Ammon's horn (tissue), 1 donor: Measurements from ENCODE around the gene AQP2.

Experiments used
- DNase-seq: peaks from one replicate; pipeline ENCODE4 v3.0.0-alpha.2; 2016; ENCODE audit warnings: low spot score

The AQP2 gene

GRCh38 chr12:49956663-49957569, 6.4 kb downstream of the AQP2 start:
- DNase-seq = no peak

- DNase-seq = no peak
Measured at GRCh38 chr12:49957570-49957967, 7.0 kb downstream of the AQP2 start.

- no peak for DNase-seq
Measured at GRCh38 chr12:49959685-49960473, 9.3 kb downstream of the AQP2 start.

DNA sequence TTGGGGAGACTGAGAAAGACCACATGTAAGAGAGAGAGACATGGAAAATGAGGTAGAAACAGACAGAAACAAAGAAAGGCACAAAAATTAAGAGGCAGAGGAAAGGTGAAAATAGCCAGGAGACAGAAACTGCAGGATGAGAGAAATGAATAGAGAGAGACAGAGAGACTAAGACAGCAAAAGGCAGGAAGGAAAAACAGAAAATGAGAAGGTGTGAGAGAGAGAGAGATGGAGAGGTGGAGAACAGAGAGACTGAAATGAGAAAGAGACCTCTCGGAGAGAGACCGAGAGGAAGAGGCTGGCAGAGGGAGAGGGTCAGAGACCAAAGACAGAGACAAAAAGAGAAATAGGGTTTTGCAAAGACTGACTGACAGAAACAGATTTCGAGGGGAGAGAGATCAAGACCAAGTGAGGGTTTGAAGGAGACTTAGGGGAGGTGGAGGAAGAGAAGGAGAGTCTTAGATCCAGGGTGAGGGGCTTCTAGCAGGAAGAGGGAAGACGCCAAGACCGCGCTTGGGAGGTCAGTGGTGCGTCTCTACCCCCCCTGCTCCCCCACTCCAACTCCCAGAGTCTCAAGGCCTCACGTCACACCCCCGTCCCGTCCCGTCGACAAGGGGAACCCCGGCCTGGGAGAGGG, 10.1 kb downstream of the AQP2 start:
- no peak for DNase-seq

DNA sequence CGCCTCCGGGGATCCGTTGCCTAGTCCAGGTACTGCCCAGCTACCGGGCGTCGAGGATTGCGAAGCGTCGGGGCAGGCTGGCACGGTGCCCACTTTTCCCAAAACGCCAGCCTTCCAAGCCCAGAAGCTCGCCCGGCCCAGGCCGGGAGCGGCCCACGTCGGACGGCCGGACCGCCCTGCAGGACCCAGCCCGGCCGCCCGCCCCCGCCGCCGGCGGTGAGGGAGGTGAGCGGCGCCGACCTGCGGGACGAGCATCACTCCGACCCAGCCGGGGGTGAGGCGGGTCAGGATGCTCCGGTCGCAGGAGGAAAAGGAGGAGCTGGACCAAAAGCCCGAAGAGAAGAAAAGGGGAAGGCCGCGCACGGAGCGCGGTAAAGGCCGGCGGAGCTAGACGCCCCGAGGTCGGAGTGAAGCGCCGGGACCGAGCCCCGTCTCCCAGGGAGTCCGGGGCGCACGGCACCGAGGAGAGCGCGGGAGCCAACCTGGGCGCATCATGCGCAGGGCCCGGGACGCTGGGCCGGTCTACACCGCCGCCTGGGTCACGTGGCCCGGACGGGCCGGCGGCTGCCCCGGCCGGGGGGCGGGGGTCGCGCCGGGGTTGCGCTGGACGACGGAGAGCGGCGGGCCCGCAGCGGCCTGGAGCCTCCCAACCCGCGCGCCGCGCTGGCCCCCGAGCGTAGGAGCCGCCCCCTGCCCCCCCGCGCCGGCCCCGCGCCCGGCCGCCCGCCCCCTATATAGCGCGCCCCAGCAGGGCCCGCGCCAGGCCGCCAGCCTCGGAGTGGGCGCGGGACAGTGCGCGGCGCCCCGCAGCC, 10.8 kb downstream of the AQP2 start, which contains the start of gene AQP5:
AQP5 (plus strand) TSS at position 762 of the 812 bp plus-strand sequence. CDS start 146 bp downstream, outside the sequence.
- no peak for DNase-seq

DNA sequence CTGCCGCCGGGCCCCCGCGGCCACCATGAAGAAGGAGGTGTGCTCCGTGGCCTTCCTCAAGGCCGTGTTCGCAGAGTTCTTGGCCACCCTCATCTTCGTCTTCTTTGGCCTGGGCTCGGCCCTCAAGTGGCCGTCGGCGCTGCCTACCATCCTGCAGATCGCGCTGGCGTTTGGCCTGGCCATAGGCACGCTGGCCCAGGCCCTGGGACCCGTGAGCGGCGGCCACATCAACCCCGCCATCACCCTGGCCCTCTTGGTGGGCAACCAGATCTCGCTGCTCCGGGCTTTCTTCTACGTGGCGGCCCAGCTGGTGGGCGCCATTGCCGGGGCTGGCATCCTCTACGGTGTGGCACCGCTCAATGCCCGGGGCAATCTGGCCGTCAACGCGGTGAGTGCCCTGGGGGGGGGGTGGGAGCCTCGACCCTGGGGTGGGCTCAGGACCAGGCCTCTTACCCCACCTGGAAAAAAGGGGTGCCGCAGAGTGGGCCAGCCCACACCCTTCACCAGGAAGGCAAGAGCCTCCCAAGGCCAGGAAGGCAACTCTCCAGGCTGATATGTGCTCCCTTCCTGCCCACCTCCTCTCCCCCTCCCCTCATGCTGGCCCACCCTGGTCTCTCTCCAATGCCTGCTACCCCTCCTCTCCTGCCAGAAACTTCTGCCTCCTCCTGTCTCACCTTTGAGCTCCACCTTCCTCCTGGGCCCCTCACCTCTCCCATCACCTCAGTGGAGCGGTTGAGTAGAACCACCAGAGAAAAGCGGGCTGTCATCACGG, 11.6 kb downstream of the AQP2 start:
- no peak for DNase-seq

DNA sequence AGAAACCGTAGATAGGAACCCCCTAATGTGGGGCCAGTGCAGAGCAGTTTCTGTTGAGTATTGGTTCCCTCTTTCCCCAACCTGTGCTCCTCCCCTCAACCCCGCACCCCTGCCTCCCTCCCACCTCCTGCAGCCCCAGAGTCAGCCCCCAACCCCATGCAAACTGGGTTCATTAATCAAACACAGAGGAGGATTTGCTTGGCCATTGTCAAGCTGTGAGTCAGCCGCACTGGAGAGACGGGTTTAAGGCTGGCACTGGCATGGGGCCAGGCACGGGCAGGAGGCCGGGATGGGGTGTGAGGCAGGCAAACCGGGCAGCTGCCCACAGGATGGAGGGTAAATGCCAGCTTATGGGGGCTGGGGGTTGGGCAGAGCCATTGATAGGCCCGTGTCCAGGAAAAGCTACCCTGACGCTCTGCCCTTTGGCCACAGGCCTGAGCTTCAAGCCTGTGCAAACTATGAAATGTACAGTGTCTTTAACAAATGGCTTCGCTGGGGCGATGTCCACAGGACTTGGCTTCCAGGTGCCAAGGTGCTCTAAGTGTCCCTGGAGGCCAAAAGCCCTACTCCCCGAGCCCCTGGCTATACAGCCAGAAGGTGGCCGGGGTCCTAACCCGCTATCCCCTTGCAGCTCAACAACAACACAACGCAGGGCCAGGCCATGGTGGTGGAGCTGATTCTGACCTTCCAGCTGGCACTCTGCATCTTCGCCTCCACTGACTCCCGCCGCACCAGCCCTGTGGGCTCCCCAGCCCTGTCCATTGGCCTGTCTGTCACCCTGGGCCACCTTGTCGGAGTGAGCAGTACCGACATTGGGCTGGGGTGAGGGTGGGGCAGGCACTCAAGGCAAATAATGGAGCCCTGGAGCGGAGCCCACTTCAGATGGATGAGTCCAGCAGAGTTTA, 12.6 kb downstream of the AQP2 start:
- peak; percentile 45 for DNase-seq

GRCh38 chr12:49963976-49964815, 13.7 kb downstream of the AQP2 start:
- no peak for DNase-seq

GRCh38 chr12:49964849-49965624, 14.5 kb downstream of the AQP2 start:
- DNase-seq = no peak

DNA sequence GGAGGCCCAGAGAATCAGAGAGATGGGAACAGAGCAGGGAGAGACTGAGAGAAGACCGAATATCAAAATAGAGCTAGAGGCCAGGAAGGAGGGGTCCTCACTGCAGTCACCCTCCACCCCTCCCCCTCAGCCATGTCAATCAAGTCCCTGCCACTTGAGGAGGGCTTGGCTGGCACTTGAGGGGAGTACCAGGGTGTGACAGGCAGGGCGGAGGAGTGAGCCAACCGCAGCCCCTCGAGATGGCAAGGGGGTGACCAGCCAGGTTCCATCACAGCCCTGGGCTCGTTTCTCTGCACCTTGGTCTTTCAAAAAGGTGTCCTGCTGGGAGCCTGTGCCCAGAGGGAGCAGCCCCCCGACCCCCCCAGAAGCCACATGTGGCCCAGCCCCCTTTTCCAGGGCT, 15.3 kb downstream of the AQP2 start:
- DNase-seq = no peak

- no peak for DNase-seq
Measured at GRCh38 chr12:49966511-49967041, 16.0 kb downstream of the AQP2 start.

DNA sequence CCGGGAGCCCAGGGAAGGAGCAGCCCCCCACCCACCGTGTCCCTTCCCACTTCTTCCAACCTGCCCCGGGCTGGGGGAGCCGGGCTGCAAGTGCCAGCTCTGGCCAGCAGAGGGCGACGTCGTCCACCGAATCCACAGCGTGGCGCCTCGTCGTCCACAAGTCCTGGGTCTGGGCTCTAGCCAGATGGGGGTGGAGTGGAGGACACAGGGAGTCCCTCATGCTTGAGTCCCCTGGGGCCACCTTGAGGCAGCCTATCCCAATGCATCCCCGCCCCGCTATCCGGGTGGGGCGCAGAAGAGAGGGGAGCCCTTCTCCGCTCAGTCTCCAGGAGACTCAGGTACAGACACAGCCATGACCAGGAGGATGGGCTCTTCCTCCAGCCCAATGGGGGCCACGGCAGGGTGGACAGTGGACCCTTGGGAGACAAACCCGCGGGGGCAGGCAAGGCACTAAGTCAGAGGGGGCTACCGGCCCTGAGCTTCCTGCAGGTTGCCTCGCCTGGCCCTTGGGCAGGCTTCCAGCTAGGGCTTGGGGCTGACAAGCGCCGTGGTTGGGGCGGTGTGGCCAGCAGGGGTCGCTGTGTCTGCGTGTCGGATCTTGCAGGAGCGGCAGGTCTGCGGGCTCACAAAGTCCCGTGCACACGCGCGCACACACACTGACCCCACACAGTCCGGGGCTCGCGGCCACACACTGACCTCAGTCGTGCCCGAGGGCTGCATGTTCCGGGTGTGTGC, 16.7 kb downstream of the AQP2 start:
- peak; percentile 95 for DNase-seq

DNA sequence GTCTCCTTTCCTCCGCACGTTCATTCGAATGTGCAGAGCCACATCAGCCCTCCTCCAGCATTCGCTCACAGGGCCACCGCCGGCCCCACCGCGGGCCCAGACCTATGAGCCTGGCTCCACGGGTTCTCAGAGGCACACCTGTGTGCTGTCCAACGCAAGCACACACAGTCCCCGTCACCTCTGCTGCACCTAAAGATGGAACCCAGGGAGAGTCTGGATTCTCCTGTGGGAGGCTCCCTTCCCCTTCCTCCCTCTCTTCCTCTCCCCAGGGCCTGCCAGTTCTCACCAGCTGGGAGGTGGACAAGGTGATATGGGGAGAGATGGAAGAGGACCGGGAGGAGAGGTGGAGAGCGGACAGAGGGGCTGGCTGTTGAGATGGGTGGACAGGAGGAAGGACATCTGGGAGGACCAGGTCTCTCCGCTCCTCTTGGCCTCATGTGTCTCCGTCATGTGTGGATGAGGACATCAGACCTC, 17.3 kb downstream of the AQP2 start:
- no peak for DNase-seq

DNA sequence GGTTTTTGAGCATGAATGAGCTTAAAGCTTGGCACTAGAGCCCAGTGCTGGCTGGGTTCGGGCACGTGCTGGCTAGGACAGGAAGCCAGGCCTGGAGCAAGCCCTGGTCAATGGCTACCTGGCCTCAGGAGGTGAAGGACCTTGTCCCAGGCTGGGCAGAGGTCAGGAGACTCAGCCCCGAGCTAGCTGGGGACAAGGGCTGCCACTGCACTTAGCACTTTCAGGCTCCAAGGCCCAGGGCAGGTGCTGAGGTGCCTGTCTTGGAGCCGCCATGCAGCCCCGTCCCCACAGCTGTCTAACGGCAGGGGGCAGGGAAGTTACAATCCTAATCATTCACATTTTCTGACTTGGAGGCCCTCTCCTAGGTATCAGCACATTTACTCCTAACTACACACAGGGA, 17.9 kb downstream of the AQP2 start:
- DNase-seq = no peak

DNA sequence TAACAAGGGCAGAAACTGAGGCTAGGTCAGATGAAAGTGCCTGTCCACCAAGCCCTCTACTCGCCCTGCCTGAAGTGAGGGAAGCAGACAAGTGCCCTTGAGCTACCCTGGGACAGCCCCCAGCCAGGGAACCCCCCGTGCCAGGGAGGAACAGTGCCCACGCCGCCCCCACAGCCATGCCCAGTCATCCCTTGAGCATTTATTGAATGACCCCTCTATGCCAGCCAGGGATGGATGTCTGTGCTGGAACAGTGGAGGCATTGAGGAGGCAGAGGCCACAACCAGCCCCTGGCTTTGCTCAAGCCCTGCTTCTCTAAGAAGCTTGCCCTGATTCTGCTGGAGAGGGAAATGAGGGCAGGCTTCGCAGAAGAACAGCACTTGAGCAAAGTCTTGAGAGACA, 18.5 kb downstream of the AQP2 start:
- peak; percentile 89 for DNase-seq

- DNase-seq = no peak
Measured at GRCh38 chr12:49969651-49970429, 19.3 kb downstream of the AQP2 start.
